HG03457 (cell line): Measurements from ENCODE around the gene KDM5A.
"Not testable (repeated sequence)": the region's sequence is repeated elsewhere in the genome, so short reads cannot be mapped to it uniquely, and the experiment has no call there.

Source experiments
- ATAC-seq: cut with Tn5 transposase; IDR thresholded peaks from one replicate; pipeline ENCODE4 v1.9.1; 2021; ENCODE audit warnings: moderate number of reproducible peaks; ENCODE audit not compliant: unreplicated experiment

Gene KDM5A

DNA sequence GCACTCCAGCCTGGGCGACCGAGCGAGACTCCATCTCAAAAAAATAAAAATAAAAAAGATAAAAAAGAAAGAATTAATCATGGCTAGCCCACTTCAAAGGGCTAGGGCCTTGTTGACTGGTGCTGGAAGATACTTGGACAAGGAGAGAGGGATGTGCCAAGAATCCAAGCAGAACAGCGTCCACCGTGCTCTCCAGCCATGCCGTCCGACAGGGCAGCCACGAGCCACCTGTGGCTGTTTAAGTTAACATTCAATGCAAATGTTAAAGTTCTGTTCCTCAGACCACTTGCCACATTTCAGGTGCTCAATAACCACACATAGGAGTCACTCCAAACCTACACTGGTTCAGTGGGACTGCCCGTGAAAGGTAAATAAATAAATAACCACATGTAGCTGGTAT is 147.9 kb downstream of the KDM5A start:
- ATAC-seq, result no peak

DNA sequence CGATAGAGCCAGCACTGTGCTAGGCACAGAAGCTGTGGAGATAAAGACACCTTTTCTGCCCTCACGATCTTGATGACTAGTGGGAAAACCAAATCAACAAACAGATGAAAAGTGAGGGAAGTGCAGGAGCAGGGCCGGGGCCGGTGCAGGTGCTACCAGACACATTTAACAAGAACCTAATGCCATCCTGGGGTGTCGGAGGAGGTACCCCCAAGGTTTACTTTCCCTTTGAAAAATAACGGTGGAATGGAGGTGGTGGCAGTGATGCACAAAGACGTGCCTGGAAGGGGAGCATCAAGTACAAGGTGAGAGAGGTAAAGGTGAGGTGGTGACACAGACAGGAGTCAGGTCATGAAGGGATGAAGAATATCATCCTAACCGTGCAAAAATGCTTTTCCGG is 148.6 kb downstream of the KDM5A start:
- no peak for ATAC-seq

DNA sequence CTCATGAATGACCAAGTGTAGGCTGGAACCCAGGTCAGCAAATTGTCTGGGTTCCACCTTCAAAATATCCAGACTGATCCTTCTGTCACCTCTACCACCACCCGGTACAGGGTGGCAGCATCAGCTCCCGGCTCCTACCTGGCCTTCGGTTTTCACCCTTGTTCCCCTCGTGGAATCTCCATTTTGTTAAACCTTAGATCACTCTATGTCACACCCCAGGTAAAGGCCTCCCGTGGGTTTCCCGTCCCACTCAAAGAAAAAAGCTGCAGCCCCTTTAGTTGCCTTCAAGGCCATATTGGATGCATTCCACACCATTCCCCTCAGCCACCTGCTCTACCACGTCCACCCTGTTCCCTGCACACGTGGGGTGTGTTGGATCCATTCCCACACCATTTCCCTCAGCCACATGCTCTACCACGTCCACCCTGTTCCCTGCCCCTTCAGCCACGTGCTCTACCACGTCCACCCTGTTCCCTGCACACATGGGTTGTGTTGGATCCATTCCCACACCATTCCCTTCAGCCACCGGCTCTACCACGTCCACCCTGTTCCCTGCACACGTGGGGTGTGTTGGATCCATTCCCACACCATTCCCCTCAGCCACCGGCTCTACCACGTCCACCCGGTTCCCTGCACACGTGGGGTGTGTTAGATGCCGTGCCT is 150.3 kb downstream of the KDM5A start:
- no peak for ATAC-seq

DNA sequence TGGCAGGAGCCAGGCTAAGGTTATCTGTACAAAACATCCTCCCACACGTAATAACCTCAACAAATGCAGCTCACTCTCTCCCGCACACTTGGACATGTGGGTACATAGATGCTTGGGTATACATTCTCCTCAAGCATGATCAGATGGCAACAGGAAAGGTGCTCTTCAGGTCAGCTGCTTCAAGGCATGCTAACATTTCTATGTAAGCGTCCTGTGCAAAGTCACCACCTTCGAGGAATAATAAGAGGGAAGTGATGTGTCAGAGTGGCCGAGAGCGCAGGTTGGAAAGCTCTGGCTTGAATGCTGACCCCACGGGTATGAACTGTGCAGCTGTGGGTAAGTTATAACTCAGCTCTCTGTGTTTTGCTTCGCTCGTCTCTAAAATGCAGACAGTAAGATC is 151.0 kb downstream of the KDM5A start:
- ATAC-seq, result no peak

DNA sequence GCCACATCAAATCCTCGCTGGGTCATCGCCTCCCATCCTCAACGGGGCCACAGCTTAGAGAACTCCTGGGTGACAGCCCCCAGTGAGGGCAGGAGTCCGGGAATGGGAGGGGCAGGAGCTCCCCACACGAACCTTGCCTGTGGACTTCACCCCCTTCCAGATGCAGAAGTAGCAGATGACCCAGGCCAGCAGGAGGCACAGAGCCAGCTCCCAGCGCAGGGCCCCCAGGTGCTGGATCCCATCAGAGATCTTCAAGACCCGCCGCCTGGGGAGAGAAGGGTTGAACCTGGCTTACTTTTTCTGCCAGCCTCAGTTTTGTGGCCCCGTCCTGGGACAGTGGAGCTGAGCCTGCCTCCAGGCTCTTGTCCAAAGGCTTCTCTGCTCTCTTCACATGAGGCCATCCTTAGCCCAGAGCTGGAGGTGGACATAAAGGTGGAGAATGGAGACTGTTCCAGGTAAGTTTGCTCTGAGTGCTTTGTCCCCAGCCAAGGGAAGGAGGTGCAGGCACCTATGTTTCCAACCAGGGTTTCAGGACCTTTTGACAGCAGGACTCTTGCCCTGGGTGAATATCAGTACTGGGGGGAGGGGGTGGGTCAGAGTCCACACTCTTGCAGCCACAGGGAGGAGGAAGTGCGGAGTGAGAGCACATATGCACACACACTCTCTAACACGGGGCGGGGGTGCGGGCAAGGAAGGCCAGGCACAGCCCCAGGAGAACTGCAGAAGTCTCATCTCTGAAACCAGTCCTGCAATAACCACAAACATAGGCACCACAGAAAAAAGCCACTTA is 151.9 kb downstream of the KDM5A start:
- no peak for ATAC-seq

DNA sequence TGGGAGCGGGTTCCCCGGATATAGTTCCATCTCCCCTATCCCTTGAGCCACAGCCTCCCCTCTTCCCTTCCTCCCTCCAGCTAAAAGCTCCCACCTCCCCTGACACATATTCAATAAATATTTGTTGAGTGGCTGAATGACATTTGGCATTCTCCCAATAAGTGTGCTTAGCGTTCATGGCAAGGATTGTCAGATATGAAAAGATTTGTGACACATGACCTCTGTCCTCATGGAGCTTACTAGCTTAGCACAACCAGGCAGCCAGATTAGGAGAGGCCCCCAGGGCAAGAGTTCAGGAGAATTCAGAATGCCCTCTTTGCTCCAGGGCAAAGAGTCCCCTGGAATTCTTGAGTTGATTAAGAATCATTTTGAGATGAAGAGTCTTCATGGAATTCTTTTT is 152.7 kb downstream of the KDM5A start:
- ATAC-seq, result no peak

DNA sequence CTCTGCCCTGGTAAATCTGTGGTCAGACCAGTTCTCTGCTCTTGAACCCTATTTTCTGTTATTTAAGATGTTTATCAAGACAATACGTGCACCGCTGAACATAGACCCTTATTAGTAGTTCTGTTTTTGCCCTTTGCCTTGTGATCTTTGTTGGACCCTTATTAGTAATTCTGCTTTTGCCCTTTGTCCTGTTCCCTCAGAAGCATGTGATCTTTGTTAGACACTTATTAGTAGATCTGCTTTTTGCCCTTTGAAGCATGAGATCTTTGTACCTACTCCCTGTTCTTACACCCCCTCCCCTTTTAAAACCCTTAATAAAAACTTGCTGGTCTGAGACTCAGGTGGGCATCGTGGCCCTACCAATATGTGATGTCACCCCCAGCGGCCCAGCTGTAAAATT is 153.2 kb downstream of the KDM5A start:
- ATAC-seq, result not testable (repeated sequence)

DNA sequence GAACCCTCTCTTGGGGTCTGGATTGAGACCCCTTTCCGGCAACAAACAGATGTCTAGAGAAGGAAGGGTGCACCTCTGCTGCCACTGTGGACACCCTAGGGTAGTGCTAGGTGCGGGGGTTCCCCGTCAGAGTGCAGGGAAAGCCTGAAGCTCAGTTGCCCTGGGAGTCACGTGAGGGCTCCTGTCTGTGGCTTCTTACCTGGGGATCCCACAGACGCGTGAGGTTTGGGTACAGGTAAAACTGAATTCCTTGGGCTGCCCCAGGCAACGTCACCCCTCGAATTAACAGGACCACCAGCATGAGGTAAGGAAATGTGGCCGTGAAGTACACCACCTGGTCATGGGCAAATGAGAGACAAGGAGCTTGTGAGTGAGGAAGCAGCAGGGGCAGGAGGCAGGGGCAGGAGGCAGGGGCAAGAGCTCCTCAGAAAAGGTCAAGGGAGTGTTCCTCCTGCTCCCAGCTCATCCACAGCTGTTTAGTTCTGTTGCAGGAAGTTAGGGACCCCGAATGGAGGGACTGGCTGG is 154.2 kb downstream of the KDM5A start:
- ATAC-seq, result no peak

DNA sequence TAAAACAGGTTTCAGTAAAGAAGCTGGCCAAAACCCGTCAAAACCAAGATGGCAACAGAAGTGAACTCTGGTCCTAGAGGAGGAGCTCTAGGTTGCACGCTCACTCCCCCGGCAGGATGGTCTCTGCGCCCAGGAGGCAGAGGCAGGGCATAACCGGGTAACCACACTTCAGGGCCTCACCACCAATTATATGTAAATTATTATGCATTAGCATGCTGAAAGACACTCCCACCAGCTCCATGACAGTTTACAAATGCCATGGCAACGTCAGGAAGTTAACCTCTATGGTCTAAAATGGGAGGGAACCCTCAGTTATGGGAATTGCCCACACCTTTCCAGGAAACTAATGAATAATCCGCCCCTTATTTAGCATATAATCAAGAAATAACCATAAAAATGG is 155.1 kb downstream of the KDM5A start:
- ATAC-seq, result no peak

DNA sequence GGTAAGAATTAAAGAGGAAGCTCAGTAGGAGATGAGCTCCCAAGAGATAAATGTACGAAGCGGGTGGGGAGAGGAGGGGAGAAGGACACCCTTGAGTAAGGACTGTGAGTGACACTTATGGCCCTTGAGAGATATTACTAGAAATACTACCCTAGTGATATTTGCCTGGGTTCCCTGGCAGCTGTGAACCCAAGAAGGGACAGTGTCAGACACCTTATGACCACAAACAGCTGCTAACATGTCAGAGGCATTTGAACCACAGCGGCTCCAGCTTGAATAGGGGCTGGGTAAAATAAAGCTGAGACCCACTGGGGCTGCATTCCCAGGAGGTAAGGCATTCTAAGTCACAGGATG is 155.5 kb downstream of the KDM5A start:
- ATAC-seq, result no peak

DNA sequence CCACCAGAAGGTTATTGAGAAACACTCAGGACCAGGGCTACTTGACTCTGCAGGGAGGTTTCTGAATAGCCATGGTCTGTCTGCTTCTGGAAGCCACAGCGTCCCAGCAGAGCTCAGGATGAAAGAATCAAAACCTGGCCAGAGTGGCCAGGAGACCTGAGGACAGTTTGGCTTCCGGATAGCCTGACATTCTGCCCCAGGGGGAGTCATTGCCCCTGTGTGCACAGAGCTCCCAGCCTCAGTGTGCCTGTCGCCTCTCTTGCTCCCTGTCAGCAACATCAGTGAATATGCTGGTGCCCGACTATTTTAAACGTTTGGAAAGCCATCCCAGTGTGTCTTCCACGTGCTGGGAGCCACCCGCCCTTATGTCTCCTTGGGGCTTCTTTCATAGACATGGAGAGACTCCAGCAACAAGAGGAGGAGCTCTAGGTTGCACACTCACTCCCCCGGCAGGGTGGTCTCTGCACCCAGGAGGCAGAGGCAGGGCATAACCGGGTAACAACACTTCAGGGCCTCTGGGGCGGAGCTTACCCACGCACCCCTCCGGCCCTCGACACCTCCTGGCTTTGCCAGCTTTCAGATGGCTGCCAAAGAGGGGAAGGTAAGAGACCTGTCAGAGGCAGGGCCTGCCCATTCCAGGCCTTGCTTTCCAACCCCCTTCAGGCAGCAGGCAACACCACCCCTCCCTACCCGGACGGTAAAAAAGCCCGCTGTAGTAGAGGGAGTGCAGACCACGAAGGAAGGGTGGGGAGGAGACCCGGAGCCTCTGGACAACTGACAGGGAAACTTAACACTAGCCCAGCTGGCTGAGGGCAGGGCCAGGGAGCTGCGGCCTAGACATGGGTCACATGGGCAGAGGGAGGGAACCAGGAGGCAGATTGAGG is 156.1 kb downstream of the KDM5A start:
- ATAC-seq, result no peak

DNA sequence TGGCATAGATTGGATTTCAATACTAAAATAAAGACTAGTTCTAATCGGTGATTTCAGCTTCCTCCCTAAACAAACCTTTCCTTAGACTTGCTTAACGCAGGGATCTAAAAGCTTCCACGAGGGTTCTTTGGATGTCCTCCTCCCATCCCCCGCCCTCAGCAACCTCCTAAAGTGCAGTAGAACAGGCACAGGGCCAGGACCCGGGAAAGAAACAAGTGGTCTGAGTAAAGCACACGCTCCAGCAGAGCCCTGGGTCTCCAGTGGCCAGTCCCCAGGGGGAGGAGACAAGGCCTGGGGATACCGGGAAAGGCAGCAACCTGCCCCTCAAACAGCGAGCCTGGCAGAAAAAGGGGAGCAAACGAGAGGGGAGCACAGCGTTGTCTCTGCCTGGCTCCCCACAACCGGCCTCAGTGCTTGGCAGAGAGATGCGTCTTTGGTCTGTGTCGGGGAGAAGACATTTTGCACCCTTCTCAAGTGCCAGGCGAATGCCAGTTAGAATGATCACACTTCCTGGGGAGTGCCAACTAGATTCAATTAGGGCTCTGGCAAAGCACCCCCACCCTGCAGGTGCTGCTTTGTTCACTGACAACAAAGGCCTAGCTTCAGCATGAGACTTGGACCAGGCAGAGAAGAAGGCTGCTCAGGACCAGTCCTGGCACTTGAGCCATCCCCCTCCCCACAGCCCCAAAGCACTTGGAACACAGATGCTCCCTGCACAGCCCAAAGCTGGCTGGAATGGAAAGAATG is 158.0 kb downstream of the KDM5A start:
- ATAC-seq, result no peak
